22Rv1 (cell line): ENCODE data around the gene CCL8.

Experiments used
- CTCF ChIP-seq: fragments of 450-650 bp; IDR thresholded peaks from 2 replicates; pipeline ENCODE4 v1.5.1; 2017; ENCODE audit warnings: mild to moderate bottlenecking
- ZFX ChIP-seq: fragments of 450-650 bp; IDR thresholded peaks from 2 replicates; pipeline ENCODE4 v1.6.1; 2017; ENCODE audit warnings: antibody characterized with exemption, borderline replicate concordance

GRCh38 chr17:34354637-34355036, 35.4 kb downstream of the CCL8 start:
- TF ChIP-seq CTCF (no peak), ZFX (no peak)
